ENCODE data around the gene TMEM145.
A peak's percentile ranks its signal among the peaks of the same experiment; 100 is the strongest.

TMEM145 gene

DNA sequence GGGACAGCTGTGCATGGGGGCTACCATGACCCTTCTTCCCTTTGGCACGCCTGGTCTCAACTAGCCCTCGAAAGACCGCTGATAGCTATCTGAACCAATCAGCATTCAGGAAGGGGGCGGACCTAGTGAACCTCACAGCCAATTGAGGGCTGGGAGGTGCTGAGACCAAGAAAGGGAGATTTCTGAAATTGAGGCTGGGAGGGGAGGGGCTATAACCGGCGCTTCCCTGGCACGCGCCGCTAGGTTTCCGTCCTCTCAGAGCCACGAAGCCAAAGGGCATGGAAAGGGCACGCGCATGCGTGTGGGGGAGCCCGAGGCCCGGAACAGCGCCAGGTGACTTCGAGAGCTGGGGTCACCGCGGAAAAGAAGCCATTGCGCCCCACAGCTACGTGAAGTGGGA lies 6.5 kb upstream of the TMEM145 start:
- H3K4me3 Mint-ChIP-seq, result no peak overlapping the region
- H3K27ac Mint-ChIP-seq, result no peak overlapping the region
- H3K36me3 Mint-ChIP-seq (ENCODE audit: low read depth), result no peaks in the 10 kb centered on the region
- no peaks in the 10 kb centered on the region for H3K9me3 Mint-ChIP-seq
- peaks cover 19% of the 10 kb centered on the region for H3K4me1 Mint-ChIP-seq (ENCODE audit: low read depth)
- peaks cover 10% of the 10 kb centered on the region for H3K27me3 Mint-ChIP-seq

DNA sequence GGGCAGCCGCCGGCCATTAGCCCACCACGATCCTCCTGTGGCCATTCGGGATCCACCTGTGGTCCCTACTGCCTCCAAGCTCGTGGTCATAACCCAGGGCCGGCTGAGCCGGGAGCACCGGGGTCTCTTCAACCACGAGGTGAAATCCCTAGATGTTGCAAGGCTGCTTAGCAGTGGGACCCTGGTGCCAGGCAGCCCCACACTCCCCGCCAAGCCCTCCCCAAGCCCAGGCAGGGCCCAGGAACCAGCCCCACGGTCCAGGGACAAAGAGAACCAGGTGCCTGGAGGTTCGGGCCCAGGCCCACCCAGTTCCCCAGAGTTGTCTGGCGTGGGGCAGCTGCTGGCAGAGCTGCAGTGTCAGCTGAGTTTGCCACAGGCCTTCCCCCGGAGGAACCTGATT lies 3.4 kb upstream of the TMEM145 start:
- Mint-ChIP-seq H3K4me3 (no peak overlapping the region), H3K36me3 (ENCODE audit: low read depth) (no peaks in the 10 kb centered on the region), H3K27ac (no peak overlapping the region), H3K9me3 (no peaks in the 10 kb centered on the region), H3K4me1 (ENCODE audit: low read depth) (peaks cover 12% of the 10 kb centered on the region), H3K27me3 (peaks cover 36% of the 10 kb centered on the region)

- Mint-ChIP-seq H3K36me3 (ENCODE audit: low read depth) (no peaks in the 10 kb centered on the region), H3K4me1 (ENCODE audit: low read depth) (peaks cover 12% of the 10 kb centered on the region), H3K27me3 (peaks cover 42% of the 10 kb centered on the region), H3K9me3 (no peaks in the 10 kb centered on the region), H3K4me3 (no peak overlapping the region), H3K27ac (no peak overlapping the region)
Measured at GRCh38 chr19:42311657-42312056, 1.5 kb upstream of the TMEM145 start.

DNA sequence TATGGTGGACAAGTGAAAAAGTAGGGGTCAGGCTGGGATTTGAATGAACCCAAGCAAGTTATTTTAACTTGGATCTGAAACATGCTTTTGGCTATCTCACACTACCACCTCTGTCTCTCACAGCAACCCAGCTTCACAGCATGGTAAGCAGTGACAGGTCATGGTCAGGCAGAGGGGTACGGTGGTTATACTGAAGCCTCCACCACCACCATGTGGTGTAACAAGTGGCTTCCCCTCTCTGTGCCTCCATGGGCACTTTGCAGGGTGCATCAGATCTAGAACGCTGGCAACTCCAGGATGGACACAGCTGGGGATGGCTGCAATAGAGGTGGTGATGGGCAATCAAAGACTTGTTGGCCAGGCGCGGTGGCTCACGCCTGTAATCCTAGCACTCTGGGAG lies 739 bp upstream of the TMEM145 start:
- H3K27me3 Mint-ChIP-seq, result peaks cover 46% of the 10 kb centered on the region
- no peaks in the 10 kb centered on the region for H3K9me3 Mint-ChIP-seq
- no peaks in the 10 kb centered on the region for H3K36me3 Mint-ChIP-seq (ENCODE audit: low read depth)
- H3K4me1 Mint-ChIP-seq (ENCODE audit: low read depth), result peaks cover 17% of the 10 kb centered on the region
- no peak overlapping the region for H3K27ac Mint-ChIP-seq
- peak overlapping the region; percentile 70 for H3K4me3 Mint-ChIP-seq

- H3K36me3 Mint-ChIP-seq (ENCODE audit: low read depth), result no peaks in the 10 kb centered on the region
- peaks cover 17% of the 10 kb centered on the region for H3K4me1 Mint-ChIP-seq (ENCODE audit: low read depth)
- no peaks in the 10 kb centered on the region for H3K9me3 Mint-ChIP-seq
- no peak overlapping the region for H3K27ac Mint-ChIP-seq
- H3K27me3 Mint-ChIP-seq, result peaks cover 46% of the 10 kb centered on the region
- H3K4me3 Mint-ChIP-seq, result peak overlapping the region; percentile 26
Measured at GRCh38 chr19:42313840-42314755, 989 bp downstream of the TMEM145 start.

DNA sequence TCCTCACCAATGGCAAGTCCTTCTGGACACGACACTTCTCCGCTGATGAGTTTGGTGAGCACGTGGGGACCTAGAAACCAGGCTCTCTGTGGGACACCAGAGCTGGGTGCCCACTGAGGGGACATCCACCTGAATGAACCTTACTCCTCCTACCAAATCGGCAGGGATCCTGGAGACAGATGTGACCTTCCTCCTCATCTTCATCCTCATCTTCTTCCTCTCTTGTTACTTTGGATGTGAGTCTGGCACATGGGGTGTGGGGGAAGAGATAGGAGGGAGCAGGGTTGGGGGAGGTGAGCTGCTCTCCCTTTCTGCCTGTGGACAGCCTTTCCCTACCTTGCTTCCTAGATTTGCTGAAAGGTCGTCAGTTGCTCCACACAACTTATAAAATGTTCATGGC lies 1.9 kb downstream of the TMEM145 start:
- H3K36me3 Mint-ChIP-seq (ENCODE audit: low read depth), result no peaks in the 10 kb centered on the region
- H3K27ac Mint-ChIP-seq, result no peak overlapping the region
- H3K4me3 Mint-ChIP-seq, result no peak overlapping the region
- peaks cover 17% of the 10 kb centered on the region for H3K4me1 Mint-ChIP-seq (ENCODE audit: low read depth)
- H3K27me3 Mint-ChIP-seq, result peaks cover 46% of the 10 kb centered on the region
- H3K9me3 Mint-ChIP-seq, result no peaks in the 10 kb centered on the region

GRCh38 chr19:42316223-42317211 lies 3.4 kb downstream of the TMEM145 start:
- H3K27ac Mint-ChIP-seq, result peak overlapping the region; percentile 1

DNA sequence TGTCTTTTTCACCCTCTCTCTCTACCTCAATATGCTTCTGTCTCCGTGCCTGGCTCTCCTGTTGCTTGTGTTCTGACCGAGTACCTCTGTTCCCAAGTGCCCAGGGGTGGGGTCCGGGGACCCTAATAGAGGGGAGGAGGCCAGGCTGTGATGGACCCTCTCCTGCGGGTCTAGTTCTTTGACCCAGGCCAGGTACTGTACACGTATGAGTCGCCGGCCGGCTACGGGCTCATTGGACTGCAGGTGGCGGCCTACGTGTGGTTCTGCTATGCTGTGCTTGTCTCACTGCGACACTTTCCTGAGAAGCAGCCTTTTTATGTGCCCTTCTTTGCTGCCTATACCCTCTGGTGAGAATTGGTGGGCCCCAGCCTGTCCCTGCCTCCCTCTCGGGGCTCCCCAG lies 4.4 kb downstream of the TMEM145 start:
- Mint-ChIP-seq H3K9me3 (no peaks in the 10 kb centered on the region), H3K36me3 (ENCODE audit: low read depth) (no peaks in the 10 kb centered on the region), H3K4me1 (ENCODE audit: low read depth) (peaks cover 15% of the 10 kb centered on the region), H3K27me3 (peaks cover 37% of the 10 kb centered on the region), H3K27ac (no peak overlapping the region), H3K4me3 (no peak overlapping the region)

More at GRCh38 chr19:42316223-42317211, 3.4 kb downstream of the TMEM145 start:
- Mint-ChIP-seq H3K4me1 (ENCODE audit: low read depth) (peaks cover 17% of the 10 kb centered on the region), H3K4me3 (peak overlapping the region; percentile 33), H3K36me3 (ENCODE audit: low read depth) (no peaks in the 10 kb centered on the region), H3K9me3 (no peaks in the 10 kb centered on the region), H3K27me3 (peaks cover 36% of the 10 kb centered on the region)

DNA sequence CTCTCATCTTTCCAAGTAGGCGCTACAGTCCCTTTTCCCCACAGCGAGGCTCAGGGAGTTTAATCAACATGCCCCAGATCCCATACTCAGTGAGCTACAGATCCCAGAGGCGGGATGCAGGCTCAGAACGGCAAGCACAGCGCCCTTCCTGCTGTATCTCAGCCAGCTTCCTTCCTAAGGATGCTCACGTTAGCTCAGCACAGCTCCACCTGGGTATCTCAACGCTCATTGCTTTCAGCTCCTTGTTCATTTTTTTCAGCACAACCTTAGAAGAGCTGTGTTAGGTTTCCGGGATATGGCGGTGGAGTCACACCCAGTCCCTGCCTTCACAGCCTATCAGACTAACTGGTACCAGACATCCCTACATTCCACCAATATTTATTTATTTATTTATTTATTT lies 9.2 kb downstream of the TMEM145 start:
- no peak overlapping the region for H3K4me3 Mint-ChIP-seq
- H3K36me3 Mint-ChIP-seq (ENCODE audit: low read depth), result no peaks in the 10 kb centered on the region
- no peak overlapping the region for H3K27ac Mint-ChIP-seq
- H3K9me3 Mint-ChIP-seq, result no peaks in the 10 kb centered on the region
- peaks cover 18% of the 10 kb centered on the region for H3K4me1 Mint-ChIP-seq (ENCODE audit: low read depth)
- peaks cover 23% of the 10 kb centered on the region for H3K27me3 Mint-ChIP-seq

- Mint-ChIP-seq H3K9me3 (no peaks in the 10 kb centered on the region), H3K4me1 (ENCODE audit: low read depth) (peaks cover 18% of the 10 kb centered on the region), H3K27me3 (peaks cover 23% of the 10 kb centered on the region), H3K36me3 (ENCODE audit: low read depth) (no peaks in the 10 kb centered on the region), H3K4me3 (no peak overlapping the region), H3K27ac (no peak overlapping the region)
Measured at GRCh38 chr19:42323473-42323851, 10.4 kb downstream of the TMEM145 start.

GRCh38 chr19:42323852-42324654 lies 10.9 kb downstream of the TMEM145 start:
- peak overlapping the region; percentile 81 for H3K4me3 Mint-ChIP-seq

DNA sequence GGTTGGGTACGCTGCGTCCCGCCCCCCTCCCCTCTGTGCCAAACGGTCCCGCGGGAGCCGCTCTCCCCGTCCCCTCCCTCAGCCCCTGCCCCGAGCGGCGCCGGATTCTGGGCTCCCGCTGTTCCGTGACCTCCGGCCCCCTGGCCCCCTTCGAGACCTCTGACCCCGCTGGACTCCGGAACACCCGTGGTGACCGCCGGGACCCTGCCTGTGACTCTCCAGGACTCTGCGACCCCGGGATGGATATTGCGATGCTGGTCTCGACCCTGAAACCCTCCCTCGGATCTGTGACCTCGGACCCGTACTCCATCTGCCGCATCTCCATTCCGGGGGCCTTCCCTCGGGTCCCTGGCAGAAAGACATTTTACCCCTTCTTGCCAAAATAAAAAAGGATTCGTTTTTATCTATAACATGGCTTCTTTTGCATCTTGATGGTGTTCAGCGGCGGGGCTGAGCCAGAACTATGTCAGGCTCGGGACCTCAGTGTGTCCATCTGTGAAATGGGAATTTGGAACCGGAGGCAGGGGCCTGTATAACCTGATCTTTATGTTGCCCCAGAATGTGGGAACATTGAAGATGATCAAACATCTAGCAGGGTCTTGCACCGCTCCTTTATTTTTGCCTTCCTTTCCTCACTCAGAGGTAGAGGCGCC lies 11.7 kb downstream of the TMEM145 start:
- peak overlapping the region; percentile 89 for H3K27ac Mint-ChIP-seq
- H3K4me3 Mint-ChIP-seq, result peak overlapping the region; percentile 81
- peaks cover 18% of the 10 kb centered on the region for H3K4me1 Mint-ChIP-seq (ENCODE audit: low read depth)

More at GRCh38 chr19:42323852-42324654, 10.9 kb downstream of the TMEM145 start:
- peaks cover 23% of the 10 kb centered on the region for H3K27me3 Mint-ChIP-seq
- no peak overlapping the region for H3K27ac Mint-ChIP-seq
- H3K4me1 Mint-ChIP-seq (ENCODE audit: low read depth), result peaks cover 18% of the 10 kb centered on the region
- no peaks in the 10 kb centered on the region for H3K9me3 Mint-ChIP-seq
- no peaks in the 10 kb centered on the region for H3K36me3 Mint-ChIP-seq (ENCODE audit: low read depth)

DNA sequence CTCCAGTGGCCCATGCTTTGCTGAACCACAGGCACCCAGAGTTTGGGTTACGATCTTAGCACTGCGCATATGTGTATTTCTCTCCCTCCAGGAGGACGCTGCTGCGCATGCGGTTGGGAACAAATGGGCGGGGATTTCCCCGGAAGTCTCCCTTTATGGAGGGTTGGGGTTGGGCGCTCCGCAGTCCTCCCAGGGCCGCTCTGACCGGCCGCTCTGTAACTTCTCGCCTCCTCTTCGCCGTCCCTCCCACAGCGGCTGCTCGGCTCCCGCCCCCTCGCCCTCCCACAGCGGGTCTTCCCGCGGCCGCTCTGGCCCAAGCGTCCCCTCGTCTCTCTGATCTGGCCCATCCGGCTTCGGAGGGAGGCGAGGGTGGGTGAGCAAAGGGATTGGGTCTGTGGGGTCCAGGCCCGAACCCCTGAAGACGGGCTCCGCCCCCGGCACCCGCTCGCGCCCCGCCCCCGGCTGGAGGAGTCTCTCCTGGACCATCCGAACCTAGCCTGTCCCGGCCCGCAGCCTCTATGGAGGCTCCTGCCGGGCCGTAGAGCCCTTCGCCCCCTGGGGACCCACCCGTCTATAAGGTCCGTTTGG lies 12.3 kb downstream of the TMEM145 start, which contains the start of gene MEGF8:
TSS of gene MEGF8 (plus strand) at position 328 of the 588 bp plus-strand sequence. CDS start 609 bp downstream, outside the sequence.
- H3K9me3 Mint-ChIP-seq, result no peaks in the 10 kb centered on the region
- H3K27me3 Mint-ChIP-seq, result peaks cover 23% of the 10 kb centered on the region
- peak within 1 kb of the TSS; percentile 89 for H3K27ac Mint-ChIP-seq
- peaks cover 18% of the 10 kb centered on the region for H3K4me1 Mint-ChIP-seq (ENCODE audit: low read depth)
- no peaks in the 10 kb centered on the region for H3K36me3 Mint-ChIP-seq (ENCODE audit: low read depth)
- peak within 1 kb of the TSS; percentile 81 for H3K4me3 Mint-ChIP-seq

More for the DNA sequence above, 11.7 kb downstream of the TMEM145 start:
- Mint-ChIP-seq H3K36me3 (ENCODE audit: low read depth) (no peaks in the 10 kb centered on the region), H3K27me3 (peaks cover 23% of the 10 kb centered on the region), H3K9me3 (no peaks in the 10 kb centered on the region)

Measured in stimulated activated naive CD8-positive, alpha-beta T cell treated with anti-CD3 and anti-CD28 coated beads, Interleukin-15, Interleukin-2, amounts not matched to agents 100 ng/mL and 50 ng/mL, for 24 hours (primary cell).